ENCODE measurements around the gene STAT3. TPM values are rescaled to one million over a fixed set of nuclear protein-coding genes. Genes with fewer than 3 reads are reported as not detected.

STAT3 gene
- total and polyA plus RNA-seq, 2 donors (not counting 1 experiment from before 2014, with no cell fraction given), result 50.1 to 140 TPM

- H3K27ac ChIP-seq (ENCODE audit: low read length in 2 of 2), result no peak overlapping the region
- no peaks in the 10 kb centered on the region for H3K9me3 Mint-ChIP-seq (ENCODE audit: insufficient read depth)
- H3K4me3 ChIP-seq (ENCODE audit: control extremely low read depth in 1 of 5, extremely low read depth in 1 of 5, insufficient read depth in 1 of 5, low read depth in 2 of 5, low read length in 4 of 5), result no peak overlapping the region
- peaks cover 27 to 28% of the 10 kb centered on the region in 2 donors for H3K4me1 ChIP-seq (ENCODE audit: control insufficient read depth in 2 of 2, insufficient read depth in 2 of 2, low read length in 2 of 2)
- no CpG with 5 or more reads among the region's 4 CpGs for whole genome bisulfite sequencing (ENCODE audit: insufficient coverage)
- DNase-seq, result no peak
- peaks cover 39% of the 10 kb centered on the region for H3K27me3 Mint-ChIP-seq
- no peak overlapping the region for H3K4me2 ChIP-seq (replicated peaks; ENCODE audit: low read depth, low read length, poor library complexity, severe bottlenecking)
- H3K36me3 ChIP-seq (replicated peaks in 1 of 2; ENCODE audit: control extremely low read depth in 1 of 2, control insufficient read depth in 1 of 2, extremely low read depth in 1 of 2, insufficient read depth in 2 of 2, low read length in 1 of 2), result no peaks in the 10 kb centered on the region
- intact Hi-C loops (cut with micrococcal nuclease), result no loop called here
- no peak overlapping the region for H3K4me3 Mint-ChIP-seq
- TF ChIP-seq EZH2 (IDR thresholded peaks at IDR 0.05; ENCODE audit: borderline replicate concordance, insufficient read depth, low read depth, low read length, poor library complexity, severe bottlenecking) (no peak), CTCF (IDR thresholded peaks at IDR 0.05) (no peak)
- no peak overlapping the region for H3K9ac ChIP-seq (ENCODE audit: low read length)
- H3K27ac Mint-ChIP-seq, result no peak overlapping the region
- peaks cover 0 to 13% (median 0%) of the 10 kb centered on the region in 3 donors for H3K9me3 ChIP-seq (ENCODE audit: control extremely low read depth in 1 of 3, control insufficient read depth in 2 of 3, insufficient read depth in 1 of 3, low read length in 2 of 3)
- H3K79me2 ChIP-seq (ENCODE audit: control insufficient read depth, insufficient read depth, low read length), result no peaks in the 10 kb centered on the region
- ChIA-PET CTCF (interaction anchor here (1.1 to 1.4 kb wide), 2 partner anchors 95 to 109 kb away, joined by 3 read pairs; no protein-coding TSS in a partner anchor), POLR2A (no interaction called here)
- H2AFZ ChIP-seq (ENCODE audit: insufficient read depth, low read depth, low read length, poor library complexity, severe bottlenecking), result no peak overlapping the region
- H4K20me1 ChIP-seq (ENCODE audit: control insufficient read depth, insufficient read depth, low read length, poor library complexity, severe bottlenecking), result no peaks in the 10 kb centered on the region
- peaks cover 0 to 54% (median 27%) of the 10 kb centered on the region in 4 experiments for H3K27me3 ChIP-seq (replicated peaks in 1 of 4; ENCODE audit: control extremely low read depth in 1 of 4, control insufficient read depth in 3 of 4, insufficient read depth in 4 of 4, low read length in 3 of 4)
- H3K4me1 Mint-ChIP-seq, result peaks cover 25% of the 10 kb centered on the region
- no peak for ATAC-seq (ENCODE audit: low read depth)
Measured at GRCh38 chr17:42424991-42425610, 36.9 kb upstream of the STAT3 start.

- Mint-ChIP-seq H3K4me3 (no peak overlapping the region), H3K4me1 (peaks cover 25% of the 10 kb centered on the region), H3K27ac (no peak overlapping the region), H3K27me3 (peaks cover 45% of the 10 kb centered on the region), H3K9me3 (ENCODE audit: insufficient read depth) (no peaks in the 10 kb centered on the region)
- Histone ChIP-seq H3K9me3 (ENCODE audit: control extremely low read depth in 1 of 3, control insufficient read depth in 2 of 3, insufficient read depth in 1 of 3, low read length in 2 of 3) (peaks cover 0 to 13% (median 0%) of the 10 kb centered on the region in 3 donors), H3K4me3 (ENCODE audit: control extremely low read depth in 1 of 5, extremely low read depth in 1 of 5, insufficient read depth in 1 of 5, low read depth in 2 of 5, low read length in 4 of 5) (no peak overlapping the region), H3K27ac (ENCODE audit: low read length in 2 of 2) (no peak overlapping the region), H3K4me2 (replicated peaks; ENCODE audit: low read depth, low read length, poor library complexity, severe bottlenecking) (peak overlapping the region; percentile 86), H3K9ac (ENCODE audit: low read length) (no peak overlapping the region), H3K36me3 (replicated peaks in 1 of 2; ENCODE audit: control extremely low read depth in 1 of 2, control insufficient read depth in 1 of 2, extremely low read depth in 1 of 2, insufficient read depth in 2 of 2, low read length in 1 of 2) (no peaks in the 10 kb centered on the region), H3K79me2 (ENCODE audit: control insufficient read depth, insufficient read depth, low read length) (no peaks in the 10 kb centered on the region), H4K20me1 (ENCODE audit: control insufficient read depth, insufficient read depth, low read length, poor library complexity, severe bottlenecking) (no peaks in the 10 kb centered on the region), H2AFZ (ENCODE audit: insufficient read depth, low read depth, low read length, poor library complexity, severe bottlenecking) (no peak overlapping the region), H3K4me1 (ENCODE audit: control insufficient read depth in 2 of 2, insufficient read depth in 2 of 2, low read length in 2 of 2) (peaks cover 27 to 28% of the 10 kb centered on the region in 2 donors), H3K27me3 (replicated peaks in 1 of 4; ENCODE audit: control extremely low read depth in 1 of 4, control insufficient read depth in 3 of 4, insufficient read depth in 4 of 4, low read length in 3 of 4) (peaks cover 0 to 54% (median 27%) of the 10 kb centered on the region in 4 experiments)
- ChIA-PET POLR2A (no interaction called here), CTCF (interaction anchor here (0.5 to 1.8 kb wide), 10 partner anchors 18 to 154 kb away, joined by 3 to 4 read pairs (median 3); no protein-coding TSS in a partner anchor)
- TF ChIP-seq EZH2 (IDR thresholded peaks at IDR 0.05; ENCODE audit: borderline replicate concordance, insufficient read depth, low read depth, low read length, poor library complexity, severe bottlenecking) (no peak), CTCF (IDR thresholded peaks at IDR 0.05) (no peak)
- intact Hi-C loops (cut with micrococcal nuclease), result no loop called here
- DNase-seq (no peak), ATAC-seq (ENCODE audit: low read depth) (no peak)
- 66% methylated on average over 5 of the region's 11 CpGs for WGBS (ENCODE audit: insufficient coverage)
Measured at GRCh38 chr17:42423766-42424165, 35.5 kb upstream of the STAT3 start.

All from B cell (primary cell).